Measurements from ENCODE around the gene MATN1. TPM values are rescaled to one million over a fixed set of nuclear protein-coding genes. Genes with fewer than 3 reads are reported as not detected.
A peak's percentile ranks its signal among the peaks of the same experiment; 100 is the strongest.
"Not testable (repeated sequence)": the region's sequence is repeated elsewhere in the genome, so short reads cannot be mapped to it uniquely, and the experiment has no call there.

Gene MATN1, protein sequence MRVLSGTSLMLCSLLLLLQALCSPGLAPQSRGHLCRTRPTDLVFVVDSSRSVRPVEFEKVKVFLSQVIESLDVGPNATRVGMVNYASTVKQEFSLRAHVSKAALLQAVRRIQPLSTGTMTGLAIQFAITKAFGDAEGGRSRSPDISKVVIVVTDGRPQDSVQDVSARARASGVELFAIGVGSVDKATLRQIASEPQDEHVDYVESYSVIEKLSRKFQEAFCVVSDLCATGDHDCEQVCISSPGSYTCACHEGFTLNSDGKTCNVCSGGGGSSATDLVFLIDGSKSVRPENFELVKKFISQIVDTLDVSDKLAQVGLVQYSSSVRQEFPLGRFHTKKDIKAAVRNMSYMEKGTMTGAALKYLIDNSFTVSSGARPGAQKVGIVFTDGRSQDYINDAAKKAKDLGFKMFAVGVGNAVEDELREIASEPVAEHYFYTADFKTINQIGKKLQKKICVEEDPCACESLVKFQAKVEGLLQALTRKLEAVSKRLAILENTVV
- 0.50 and 0.54 TPM in 2 replicates for total RNA-seq

GRCh38 chr1:30723331-30723755 lies at the start of gene MATN1:
Gene MATN1, minus strand, starts transcription at chr1:30723585. Its CDS starts 34 bp downstream, at chr1:30723551.
- peaks cover 8% of the 10 kb centered on the region for H3K36me3 Mint-ChIP-seq (ENCODE audit: low read depth)
- peaks cover 17% of the 10 kb centered on the region for H3K4me1 Mint-ChIP-seq
- no peak within 1 kb of the TSS for H3K27ac Mint-ChIP-seq
- H3K27me3 Mint-ChIP-seq: no peaks in the 10 kb centered on the region
- H3K9me3 Mint-ChIP-seq: no peaks in the 10 kb centered on the region
- no peak within 1 kb of the TSS for H3K4me3 Mint-ChIP-seq
- intact Hi-C loops (cut with micrococcal nuclease): no loop called here
- DNase-seq: no peak

- Mint-ChIP-seq H3K4me3 (no peak overlapping the region), H3K4me1 (peaks cover 18% of the 10 kb centered on the region), H3K27me3 (peaks cover 2% of the 10 kb centered on the region), H3K27ac (no peak overlapping the region), H3K36me3 (ENCODE audit: low read depth) (no peaks in the 10 kb centered on the region), H3K9me3 (no peaks in the 10 kb centered on the region)
- intact Hi-C loops (cut with micrococcal nuclease): no loop called here
- DNase-seq: no peak
These were observed 47.6 kb upstream of the MATN1 start for GRCh38 chr1:30771005-30771404.

- no peaks in the 10 kb centered on the region for H3K36me3 Mint-ChIP-seq (ENCODE audit: low read depth)
- no peak for DNase-seq
- peaks cover 2% of the 10 kb centered on the region for H3K27me3 Mint-ChIP-seq
- H3K9me3 Mint-ChIP-seq: no peaks in the 10 kb centered on the region
- H3K4me3 Mint-ChIP-seq: no peak overlapping the region
- H3K27ac Mint-ChIP-seq: no peak overlapping the region
- intact Hi-C loops (cut with micrococcal nuclease): no loop called here
- H3K4me1 Mint-ChIP-seq: peaks cover 25% of the 10 kb centered on the region
These were observed 46.8 kb upstream of the MATN1 start for GRCh38 chr1:30770150-30770549.

- Mint-ChIP-seq H3K9me3 (no peaks in the 10 kb centered on the region), H3K27ac (no peak overlapping the region), H3K4me1 (peaks cover 32% of the 10 kb centered on the region), H3K4me3 (no peak overlapping the region), H3K27me3 (peaks cover 2% of the 10 kb centered on the region), H3K36me3 (ENCODE audit: low read depth) (no peaks in the 10 kb centered on the region)
- no peak for DNase-seq
- intact Hi-C loops (cut with micrococcal nuclease): no loop called here
These were observed 45.7 kb upstream of the MATN1 start for GRCh38 chr1:30768830-30769718.

DNA sequence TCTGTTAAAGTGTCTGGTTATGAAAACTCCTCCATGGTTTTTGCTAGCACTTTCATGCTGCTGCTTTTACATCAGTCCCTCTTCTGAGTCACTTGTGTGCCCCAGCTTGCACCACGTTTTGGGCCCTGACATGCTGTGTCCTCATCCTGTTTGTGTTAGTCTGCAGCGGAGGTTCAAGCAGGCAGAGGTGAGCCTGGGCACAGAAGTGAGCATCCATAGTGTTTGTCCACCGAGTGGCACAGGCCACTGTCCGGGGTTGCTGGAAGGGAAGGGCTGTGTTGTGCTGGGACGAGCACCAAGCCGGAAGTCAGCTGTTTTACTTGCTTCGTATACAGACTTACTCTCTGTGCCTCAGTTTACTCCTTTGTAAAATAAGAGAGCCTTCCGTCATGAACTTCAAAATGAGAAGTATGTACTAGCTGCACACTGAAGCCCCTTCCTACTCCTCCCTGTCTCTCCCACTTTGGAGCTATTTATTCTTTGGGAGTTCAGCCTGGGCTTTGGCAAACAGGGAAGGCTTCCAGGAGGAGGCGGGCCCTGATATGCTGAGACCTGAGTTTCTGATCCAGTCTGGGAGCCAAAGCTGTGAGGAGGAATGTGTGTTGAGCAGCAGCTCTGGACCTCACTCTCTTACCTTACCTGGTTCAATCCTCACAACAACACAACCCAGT lies 44.9 kb upstream of the MATN1 start:
- Mint-ChIP-seq H3K27ac (peak overlapping the region; percentile 26), H3K9me3 (no peaks in the 10 kb centered on the region), H3K4me3 (no peak overlapping the region), H3K4me1 (peaks cover 38% of the 10 kb centered on the region), H3K36me3 (ENCODE audit: low read depth) (no peaks in the 10 kb centered on the region), H3K27me3 (peaks cover 2% of the 10 kb centered on the region)
- no peak for DNase-seq
- intact Hi-C loops (cut with micrococcal nuclease): no loop called here

- H3K4me1 Mint-ChIP-seq: peaks cover 51% of the 10 kb centered on the region
- H3K27ac Mint-ChIP-seq: peak overlapping the region; percentile 29
- H3K27me3 Mint-ChIP-seq; intact Hi-C loops (cut with micrococcal nuclease); DNase-seq; H3K36me3 Mint-ChIP-seq (ENCODE audit: low read depth); H3K4me3 Mint-ChIP-seq; H3K9me3 Mint-ChIP-seq: not testable (repeated sequence)
These were observed 43.6 kb upstream of the MATN1 start for GRCh38 chr1:30766948-30767347.

- H3K9me3 Mint-ChIP-seq: no peaks in the 10 kb centered on the region
- no peaks in the 10 kb centered on the region for H3K36me3 Mint-ChIP-seq (ENCODE audit: low read depth)
- intact Hi-C loops (cut with micrococcal nuclease): loop anchor here (1.0 kb wide), 1 partner anchor 8 kb away; the partner anchor contains the start of gene LAPTM5
- H3K27me3 Mint-ChIP-seq: no peaks in the 10 kb centered on the region
- peaks cover 60% of the 10 kb centered on the region for H3K4me1 Mint-ChIP-seq
- H3K27ac Mint-ChIP-seq: peak overlapping the region; percentile 88
- DNase-seq: peak; percentile 71
- peak overlapping the region; percentile 73 for H3K4me3 Mint-ChIP-seq
These were observed 42.4 kb upstream of the MATN1 start for GRCh38 chr1:30765556-30766434.

DNA sequence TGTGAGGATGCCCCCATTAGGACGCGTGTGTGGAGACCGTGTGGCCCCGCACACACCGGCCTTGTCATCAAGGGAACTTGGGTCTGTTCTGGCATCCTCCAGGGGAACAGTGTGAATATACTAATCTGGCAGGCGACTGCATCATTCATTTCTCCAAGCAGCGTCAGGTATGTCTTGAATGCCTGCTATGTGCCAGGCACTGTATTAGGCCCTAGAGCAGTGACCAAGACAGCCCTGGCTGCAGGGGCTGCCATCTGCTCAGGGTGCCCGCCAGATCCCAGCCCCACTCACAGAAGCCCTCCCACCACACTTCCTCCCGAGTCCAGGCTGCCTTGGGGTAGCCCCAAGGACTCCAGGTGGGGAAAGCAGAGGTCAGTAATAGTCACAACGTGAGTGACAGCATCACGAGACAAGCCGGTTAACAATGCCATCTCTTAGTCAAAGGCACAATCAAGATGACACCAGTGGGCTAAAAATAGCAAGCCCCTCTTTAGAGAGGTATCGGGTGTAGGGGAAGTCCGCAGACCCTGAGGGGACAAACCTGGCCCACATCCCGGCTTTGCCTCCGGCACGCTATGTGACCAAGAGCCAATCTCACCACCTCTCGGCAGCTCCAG lies 41.7 kb upstream of the MATN1 start:
- H3K27ac Mint-ChIP-seq: peak overlapping the region; percentile 88
- H3K36me3 Mint-ChIP-seq (ENCODE audit: low read depth): no peaks in the 10 kb centered on the region
- DNase-seq: no peak
- H3K4me1 Mint-ChIP-seq: peaks cover 66% of the 10 kb centered on the region
- H3K9me3 Mint-ChIP-seq: no peaks in the 10 kb centered on the region
- intact Hi-C loops (cut with micrococcal nuclease): loop anchor here (1.0 kb wide), 1 partner anchor 8 kb away; the partner anchor contains the start of gene LAPTM5
- H3K4me3 Mint-ChIP-seq: no peak overlapping the region
- H3K27me3 Mint-ChIP-seq: no peaks in the 10 kb centered on the region

DNA sequence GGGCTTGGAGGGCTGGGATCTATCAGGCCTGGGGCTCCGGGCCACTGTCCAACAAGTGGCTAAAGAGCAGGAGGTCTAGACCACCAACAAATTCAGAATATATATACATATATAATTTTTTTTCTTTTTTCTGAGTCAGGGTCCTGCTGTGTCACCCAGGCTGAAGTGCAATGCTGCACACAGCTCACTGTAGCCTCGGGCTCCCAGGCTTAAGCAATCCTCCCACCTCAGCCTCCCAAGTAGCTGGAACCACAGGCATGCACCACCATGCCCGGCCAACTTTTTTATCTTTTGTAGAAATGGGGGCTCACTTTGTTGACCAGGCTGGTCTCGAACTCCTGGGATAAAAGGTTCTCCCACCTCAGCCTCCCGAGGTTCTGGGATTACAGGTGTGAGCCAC lies 41.0 kb upstream of the MATN1 start:
- no peak overlapping the region for H3K27ac Mint-ChIP-seq
- no peaks in the 10 kb centered on the region for H3K36me3 Mint-ChIP-seq (ENCODE audit: low read depth)
- no peaks in the 10 kb centered on the region for H3K9me3 Mint-ChIP-seq
- H3K4me1 Mint-ChIP-seq: peaks cover 72% of the 10 kb centered on the region
- H3K27me3 Mint-ChIP-seq: no peaks in the 10 kb centered on the region
- H3K4me3 Mint-ChIP-seq: no peak overlapping the region
- no peak for DNase-seq
- intact Hi-C loops (cut with micrococcal nuclease): no loop called here

DNA sequence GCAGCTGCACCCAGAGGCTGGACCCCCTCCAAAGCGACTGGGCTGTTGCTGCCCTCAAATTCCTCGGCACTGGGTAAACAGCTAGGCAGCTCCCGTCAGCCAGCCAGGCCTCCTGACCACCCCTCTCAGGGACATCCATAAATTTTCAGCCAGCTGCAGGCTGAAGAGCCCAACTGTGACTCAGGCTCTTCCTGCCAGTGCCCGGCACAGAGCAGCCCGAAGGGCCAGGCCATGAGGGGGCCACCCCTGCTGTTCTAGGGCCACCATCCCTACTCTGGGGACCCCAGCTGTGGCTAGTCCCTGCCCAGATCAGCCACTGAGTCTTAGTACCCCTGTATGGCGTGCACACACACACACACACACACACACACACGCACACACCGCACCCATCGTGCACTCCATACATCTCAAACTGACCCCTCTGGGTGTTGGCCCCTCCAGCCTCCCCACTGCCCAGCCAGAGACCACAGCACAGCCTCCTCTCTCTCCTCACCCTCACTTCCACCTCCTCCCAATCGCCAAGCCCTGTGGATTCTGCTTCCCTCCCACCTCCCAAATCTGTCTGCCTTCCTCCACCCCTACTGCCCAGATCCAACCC lies 40.4 kb upstream of the MATN1 start:
- peak overlapping the region; percentile 84 for H3K27ac Mint-ChIP-seq
- no peak overlapping the region for H3K4me3 Mint-ChIP-seq
- intact Hi-C loops (cut with micrococcal nuclease): no loop called here
- no peaks in the 10 kb centered on the region for H3K9me3 Mint-ChIP-seq
- no peak for DNase-seq
- H3K36me3 Mint-ChIP-seq (ENCODE audit: low read depth): no peaks in the 10 kb centered on the region
- peaks cover 77% of the 10 kb centered on the region for H3K4me1 Mint-ChIP-seq
- no peaks in the 10 kb centered on the region for H3K27me3 Mint-ChIP-seq

GRCh38 chr1:30762930-30763650 lies 39.7 kb upstream of the MATN1 start:
- no peaks in the 10 kb centered on the region for H3K27me3 Mint-ChIP-seq
- peak overlapping the region; percentile 32 for H3K4me3 Mint-ChIP-seq
- no peak for DNase-seq
- no peaks in the 10 kb centered on the region for H3K9me3 Mint-ChIP-seq
- H3K4me1 Mint-ChIP-seq: peaks cover 78% of the 10 kb centered on the region
- intact Hi-C loops (cut with micrococcal nuclease): no loop called here
- no peaks in the 10 kb centered on the region for H3K36me3 Mint-ChIP-seq (ENCODE audit: low read depth)
- H3K27ac Mint-ChIP-seq: peak overlapping the region; percentile 84
